ENCODE measurements around the gene HMCN1. TPM values are rescaled to one million over a fixed set of nuclear protein-coding genes. Genes with fewer than 3 reads are reported as not detected.

Gene HMCN1
- total RNA-seq, 1 experiment from 2014 or later, result 14.9 TPM

- in situ Hi-C loops (cut with HindIII; ENCODE audit: low sequenced_read_pairs), result no loop called here
Observed at GRCh38 chr1:185835191-185835590, 101.0 kb downstream of the HMCN1 start.

GRCh38 chr1:185837711-185838110, 103.5 kb downstream of the HMCN1 start:
- DNase-seq (ENCODE audit: low spot score), result no peak
- in situ Hi-C loops (cut with HindIII; ENCODE audit: low sequenced_read_pairs), result no loop called here

More at GRCh38 chr1:185835191-185835590, 101.0 kb downstream of the HMCN1 start:
- no peak for DNase-seq (ENCODE audit: low spot score)

- in situ Hi-C loops (cut with HindIII; ENCODE audit: low sequenced_read_pairs), result no loop called here
- DNase-seq (ENCODE audit: low spot score), result no peak
Observed at GRCh38 chr1:185838111-185838510, 103.9 kb downstream of the HMCN1 start.

GRCh38 chr1:185840880-185841279, 106.7 kb downstream of the HMCN1 start:
- no peak for DNase-seq (ENCODE audit: low spot score)
- in situ Hi-C loops (cut with HindIII; ENCODE audit: low sequenced_read_pairs), result no loop called here

GRCh38 chr1:185843297-185843869, 109.2 kb downstream of the HMCN1 start:
- no peak for DNase-seq (ENCODE audit: low spot score)
- in situ Hi-C loops (cut with HindIII; ENCODE audit: low sequenced_read_pairs), result no loop called here

GRCh38 chr1:185843986-185844385, 109.8 kb downstream of the HMCN1 start:
- in situ Hi-C loops (cut with HindIII; ENCODE audit: low sequenced_read_pairs), result no loop called here
- DNase-seq (ENCODE audit: low spot score), result no peak

- in situ Hi-C loops (cut with HindIII; ENCODE audit: low sequenced_read_pairs), result no loop called here
- no peak for DNase-seq (ENCODE audit: low spot score)
Observed at GRCh38 chr1:185846672-185847444, 112.7 kb downstream of the HMCN1 start.

GRCh38 chr1:185849014-185849413, 114.8 kb downstream of the HMCN1 start:
- in situ Hi-C loops (cut with HindIII; ENCODE audit: low sequenced_read_pairs), result no loop called here
- DNase-seq (ENCODE audit: low spot score), result no peak

GRCh38 chr1:185850366-185850765, 116.2 kb downstream of the HMCN1 start:
- no peak for DNase-seq (ENCODE audit: low spot score)
- in situ Hi-C loops (cut with HindIII; ENCODE audit: low sequenced_read_pairs), result no loop called here

GRCh38 chr1:185853739-185854138, 119.5 kb downstream of the HMCN1 start:
- no peak for DNase-seq (ENCODE audit: low spot score)
- in situ Hi-C loops (cut with HindIII; ENCODE audit: low sequenced_read_pairs), result no loop called here

- in situ Hi-C loops (cut with HindIII; ENCODE audit: low sequenced_read_pairs), result no loop called here
- DNase-seq (ENCODE audit: low spot score), result no peak
Observed at GRCh38 chr1:185856482-185856881, 122.3 kb downstream of the HMCN1 start.

GRCh38 chr1:185857442-185857841, 123.3 kb downstream of the HMCN1 start:
- in situ Hi-C loops (cut with HindIII; ENCODE audit: low sequenced_read_pairs), result no loop called here
- no peak for DNase-seq (ENCODE audit: low spot score)

GRCh38 chr1:185860311-185860710, 126.1 kb downstream of the HMCN1 start:
- in situ Hi-C loops (cut with HindIII; ENCODE audit: low sequenced_read_pairs), result no loop called here
- DNase-seq (ENCODE audit: low spot score), result no peak

- in situ Hi-C loops (cut with HindIII; ENCODE audit: low sequenced_read_pairs), result no loop called here
- no peak for DNase-seq (ENCODE audit: low spot score)
Observed at GRCh38 chr1:185860859-185861258, 126.7 kb downstream of the HMCN1 start.

GRCh38 chr1:185861630-185862029, 127.4 kb downstream of the HMCN1 start:
- DNase-seq (ENCODE audit: low spot score), result no peak
- in situ Hi-C loops (cut with HindIII; ENCODE audit: low sequenced_read_pairs), result no loop called here

- no peak for DNase-seq (ENCODE audit: low spot score)
- in situ Hi-C loops (cut with HindIII; ENCODE audit: low sequenced_read_pairs), result no loop called here
Observed at GRCh38 chr1:185862235-185862634, 128.0 kb downstream of the HMCN1 start.

GRCh38 chr1:185864331-185864730, 130.1 kb downstream of the HMCN1 start:
- DNase-seq (ENCODE audit: low spot score), result no peak
- in situ Hi-C loops (cut with HindIII; ENCODE audit: low sequenced_read_pairs), result no loop called here

GRCh38 chr1:185864889-185865517, 130.8 kb downstream of the HMCN1 start:
- no peak for DNase-seq (ENCODE audit: low spot score)

GRCh38 chr1:185869590-185869989, 135.4 kb downstream of the HMCN1 start:
- DNase-seq (ENCODE audit: low spot score), result no peak
- in situ Hi-C loops (cut with HindIII; ENCODE audit: low sequenced_read_pairs), result no loop called here

More at GRCh38 chr1:185864889-185865517, 130.8 kb downstream of the HMCN1 start:
- in situ Hi-C loops (cut with HindIII; ENCODE audit: low sequenced_read_pairs), result no loop called here

- in situ Hi-C loops (cut with HindIII; ENCODE audit: low sequenced_read_pairs), result no loop called here
- DNase-seq (ENCODE audit: low spot score), result no peak
Observed at GRCh38 chr1:185871627-185872150, 137.5 kb downstream of the HMCN1 start.

All from G401 (cell line).